Subcutaneous abdominal adipose tissue (tissue), 5 donors: ENCODE results near the gene C11orf58.

Experiments
- H3K27ac ChIP-seq: one replicate; pipeline ENCODE4 v1.7.0; 2013; ENCODE audit warnings: low read depth, mild to moderate bottlenecking, inconsistent platforms, low read length, moderate library complexity
- H3K27me3 ChIP-seq, 5 donors: one replicate each; pipeline ENCODE4 v1.7.0; 2013; ENCODE audit warnings: low read length in 5 of 5, inconsistent platforms in 1 of 5; ENCODE audit not compliant: control insufficient read depth in 5 of 5, insufficient read depth in 4 of 5
- H3K36me3 ChIP-seq, 5 donors: one replicate each; pipeline ENCODE4 v1.7.0; 2013; ENCODE audit warnings: low read length in 5 of 5; ENCODE audit not compliant: control insufficient read depth in 5 of 5, insufficient read depth in 5 of 5
- H3K4me1 ChIP-seq, 5 donors: one replicate each; pipeline ENCODE4 v1.7.0; 2013; ENCODE audit warnings: low read length in 5 of 5, mild to moderate bottlenecking in 3 of 5, moderate library complexity in 1 of 5; ENCODE audit not compliant: control insufficient read depth in 5 of 5, insufficient read depth in 5 of 5
- H3K4me3 ChIP-seq, 5 donors: one replicate each; pipeline ENCODE4 v1.7.0; 2013; ENCODE audit warnings: low read length in 5 of 5, low read depth in 1 of 5
- H3K9ac ChIP-seq, 5 donors: one replicate each; pipeline ENCODE4 v1.7.0; 2013; ENCODE audit warnings: low read length in 5 of 5, mild to moderate bottlenecking in 4 of 5, moderate library complexity in 3 of 5
- H3K9me3 ChIP-seq, 5 donors: one replicate each; pipeline ENCODE4 v1.7.0; 2013; ENCODE audit warnings: low read length in 5 of 5; ENCODE audit not compliant: control insufficient read depth in 5 of 5
- donor health status: healthy.
- donor health status: healthy.
- donor health status: healthy.
- donor health status: healthy.
- donor health status: healthy.

Gene C11orf58

DNA sequence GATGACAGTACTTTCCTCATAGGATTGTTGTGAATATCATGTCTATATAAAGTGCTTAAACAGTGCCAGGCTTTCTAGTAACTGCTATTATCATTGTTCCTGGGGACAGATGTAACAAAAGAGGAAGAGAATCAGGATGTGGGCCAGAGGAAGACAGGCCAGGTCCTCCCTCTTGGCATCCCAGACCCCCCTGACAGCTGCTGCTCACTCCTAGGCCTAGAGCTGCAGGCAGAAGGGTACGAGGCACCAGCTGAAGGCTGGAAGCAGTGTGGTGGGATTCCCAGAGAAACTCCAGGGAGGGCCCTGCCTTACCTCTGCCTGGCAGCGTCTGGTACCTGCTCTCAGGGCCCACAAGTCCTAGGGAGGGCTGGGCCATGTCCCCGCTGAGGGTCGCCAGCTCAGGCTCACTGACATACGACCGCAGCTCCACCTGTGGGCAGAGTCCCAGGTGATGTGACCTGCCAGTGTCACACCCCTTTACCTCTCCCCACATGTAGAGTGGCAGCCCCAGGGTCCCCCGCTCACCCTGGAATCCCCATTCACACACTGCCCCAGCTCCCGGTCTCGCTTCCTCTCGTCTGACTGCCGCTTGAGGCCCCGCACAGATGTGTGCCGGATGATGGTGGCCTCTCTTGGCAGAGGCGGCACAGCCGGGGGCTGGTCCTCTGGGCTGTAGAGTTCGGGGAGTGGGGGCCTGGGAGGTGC is 52.2 kb downstream of the C11orf58 start:
- Histone ChIP-seq H3K4me3 (no peak overlapping the region), H3K36me3 (peaks cover 0 to 6% (median 0%) of the 10 kb centered on the region in 5 donors), H3K27me3 (no peaks in the 10 kb centered on the region), H3K4me1 (peaks cover 16 to 88% (median 78%) of the 10 kb centered on the region in 5 donors), H3K27ac (peak overlapping the region; percentile 79), H3K9ac (peak overlapping the region in 4 of 5 donors; percentile 15 to 62 (median 36)), H3K9me3 (no peaks in the 10 kb centered on the region)

DNA sequence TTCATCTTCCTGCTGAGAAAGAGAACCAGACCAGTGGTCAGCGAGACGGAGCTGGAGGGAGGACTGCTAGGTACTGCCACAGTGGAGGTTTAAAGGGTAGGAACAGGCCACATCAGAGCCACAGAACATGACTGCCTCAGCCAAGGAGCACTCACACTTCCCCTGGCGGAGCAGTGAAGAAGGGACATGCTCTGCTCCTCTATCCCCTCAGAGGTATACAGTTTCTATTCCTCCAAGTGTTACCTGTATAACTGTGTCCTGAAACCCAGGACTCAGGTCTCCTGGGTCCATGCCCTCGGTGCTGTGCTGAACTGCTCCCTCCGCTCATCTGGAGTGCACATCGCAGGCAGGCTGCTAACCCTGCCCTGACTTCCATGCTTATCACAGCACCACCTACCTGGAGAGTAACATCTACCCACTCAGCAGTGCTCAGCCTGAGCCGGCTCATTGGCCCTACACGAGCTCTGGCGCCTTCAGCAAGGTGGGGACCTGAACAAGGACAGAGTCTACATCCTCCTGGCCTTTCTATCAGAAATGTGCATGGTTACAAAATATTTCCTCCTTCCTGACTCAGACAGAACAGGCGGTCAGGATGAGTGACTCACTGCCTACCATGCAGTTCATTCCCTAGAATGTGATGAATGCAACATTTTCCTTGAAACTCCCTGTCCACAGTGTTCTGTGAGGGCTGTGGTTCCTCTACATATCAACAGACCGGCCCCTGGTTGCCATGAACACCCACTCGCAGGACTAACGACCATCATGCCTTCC is 52.9 kb downstream of the C11orf58 start:
- Histone ChIP-seq H3K27ac (peak overlapping the region; percentile 79), H3K9ac (peak overlapping the region in 4 of 5 donors; percentile 15 to 62 (median 36)), H3K4me3 (peak overlapping the region in 1 of 5 donors; percentile 7), H3K36me3 (peaks cover 0 to 6% (median 0%) of the 10 kb centered on the region in 5 donors), H3K27me3 (no peaks in the 10 kb centered on the region), H3K9me3 (no peaks in the 10 kb centered on the region), H3K4me1 (peaks cover 14 to 81% (median 71%) of the 10 kb centered on the region in 5 donors)

DNA sequence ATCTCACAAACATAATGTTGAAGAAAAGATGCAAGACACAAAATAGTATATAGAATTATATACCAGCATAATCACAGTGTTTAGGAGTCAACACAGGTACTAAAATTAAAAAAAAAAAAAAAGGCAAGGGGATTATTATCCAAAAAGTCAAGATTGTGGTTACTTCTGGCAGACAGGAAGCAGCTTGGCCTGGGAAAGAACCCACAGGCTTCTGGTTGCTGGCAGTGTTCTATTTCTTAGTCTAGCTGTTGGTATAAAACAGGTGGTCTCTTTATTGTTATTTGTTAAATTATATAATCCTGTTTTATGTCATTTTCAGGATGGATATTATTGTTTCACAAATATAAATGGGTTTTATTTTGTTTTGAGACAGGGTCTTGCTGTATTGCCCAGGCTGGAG is 54.0 kb downstream of the C11orf58 start:
- Histone ChIP-seq H3K9me3 (no peaks in the 10 kb centered on the region), H3K9ac (peak overlapping the region in 1 of 5 donors; percentile 71), H3K36me3 (peaks cover 0 to 6% (median 0%) of the 10 kb centered on the region in 5 donors), H3K4me3 (no peak overlapping the region), H3K4me1 (peaks cover 14 to 72% (median 60%) of the 10 kb centered on the region in 5 donors), H3K27me3 (no peaks in the 10 kb centered on the region), H3K27ac (peak overlapping the region; percentile 69)

DNA sequence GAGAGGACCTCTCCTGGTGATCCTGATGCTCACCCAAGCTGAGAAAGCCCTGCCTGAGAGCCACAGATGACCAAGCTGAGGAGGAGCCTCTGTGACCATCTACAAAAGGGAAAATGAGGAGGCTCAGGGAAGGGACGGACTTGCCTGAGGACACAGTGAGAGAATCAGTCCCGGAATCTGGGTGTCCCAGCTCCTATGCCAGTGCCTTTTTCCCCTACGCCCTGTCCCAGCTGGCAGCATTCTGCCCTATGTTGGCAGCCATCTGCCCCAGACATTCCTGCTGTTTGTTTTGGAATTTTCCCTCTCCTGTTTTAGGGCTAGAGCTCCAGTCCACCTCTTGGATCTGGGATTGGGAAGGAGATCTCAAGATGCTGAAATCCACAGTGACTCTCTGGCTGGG is 54.6 kb downstream of the C11orf58 start:
- H3K4me1 ChIP-seq = peaks cover 12 to 67% (median 54%) of the 10 kb centered on the region in 5 donors
- peak overlapping the region in 3 of 5 donors; percentile 40 to 71 (median 48) for H3K9ac ChIP-seq
- peak overlapping the region in 1 of 5 donors; percentile 4 for H3K4me3 ChIP-seq
- no peaks in the 10 kb centered on the region for H3K27me3 ChIP-seq
- no peaks in the 10 kb centered on the region for H3K9me3 ChIP-seq
- H3K36me3 ChIP-seq = peaks cover 0 to 6% (median 0%) of the 10 kb centered on the region in 5 donors
- H3K27ac ChIP-seq = peak overlapping the region; percentile 69

DNA sequence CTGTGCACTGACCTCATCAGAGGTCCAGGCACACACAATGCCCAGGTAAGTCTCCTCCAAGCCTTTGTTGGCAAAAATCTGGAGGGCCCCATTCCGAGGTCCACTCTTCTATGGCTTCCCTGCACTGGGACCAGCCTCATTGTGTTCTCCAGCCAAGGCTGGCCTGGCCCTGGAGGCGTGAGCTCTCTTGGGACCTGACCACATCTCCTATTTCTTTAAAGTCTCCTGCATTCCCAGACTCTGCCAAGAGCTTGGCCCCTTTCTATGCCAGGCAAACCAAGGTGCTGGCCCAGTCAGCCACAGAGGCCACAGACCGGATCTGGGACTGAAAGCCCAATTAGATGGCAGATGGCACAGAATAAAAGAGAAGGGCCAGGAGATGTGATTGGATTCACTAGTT is 55.1 kb downstream of the C11orf58 start:
- Histone ChIP-seq H3K9ac (peak overlapping the region in 2 of 5 donors; percentile 29 to 48), H3K36me3 (peaks cover 0 to 6% (median 0%) of the 10 kb centered on the region in 5 donors), H3K27me3 (no peaks in the 10 kb centered on the region), H3K4me1 (peaks cover 9 to 62% (median 49%) of the 10 kb centered on the region in 5 donors), H3K4me3 (peak overlapping the region in 1 of 5 donors; percentile 19), H3K9me3 (no peaks in the 10 kb centered on the region), H3K27ac (peak overlapping the region; percentile 69)

DNA sequence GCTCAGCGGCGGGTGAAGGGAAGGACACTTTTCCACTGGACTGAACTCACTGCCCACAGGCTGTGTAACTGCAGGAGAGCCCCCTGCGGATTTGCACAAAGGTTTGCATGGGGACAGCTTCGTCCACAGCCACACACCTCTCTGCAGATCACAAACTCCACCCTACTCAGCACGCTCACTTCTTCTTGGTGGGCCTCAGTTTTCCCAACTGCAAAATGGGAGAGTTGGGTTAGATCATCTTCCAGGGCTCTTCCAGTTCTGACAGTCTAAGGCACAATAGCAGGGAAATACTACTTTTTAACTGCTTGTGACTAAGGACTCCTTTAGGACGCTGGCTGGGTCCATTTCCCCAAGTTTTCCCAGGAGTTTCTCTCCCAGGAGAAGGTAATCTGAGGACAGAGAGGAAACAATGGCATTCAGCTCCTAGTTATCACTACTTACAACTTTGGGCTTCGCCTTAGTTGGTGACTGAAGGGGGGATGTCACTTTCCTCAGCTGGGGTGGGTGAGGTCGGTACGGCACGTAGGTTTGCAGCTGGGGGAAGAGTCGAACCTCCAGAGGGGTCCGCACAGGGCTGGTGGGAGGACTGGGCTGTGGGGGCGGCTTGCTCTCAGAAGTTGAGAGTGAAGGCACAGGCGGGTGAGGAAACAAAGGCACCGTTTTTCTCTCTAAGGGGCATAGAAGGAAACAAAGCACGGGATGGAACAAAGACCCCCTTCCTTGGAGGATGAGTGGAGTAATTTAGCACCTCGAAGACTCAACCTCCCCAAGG is 55.8 kb downstream of the C11orf58 start:
- no peaks in the 10 kb centered on the region for H3K9me3 ChIP-seq
- H3K27ac ChIP-seq = peak overlapping the region; percentile 69
- H3K27me3 ChIP-seq = no peaks in the 10 kb centered on the region
- H3K36me3 ChIP-seq = peaks cover 0 to 6% (median 0%) of the 10 kb centered on the region in 5 donors
- H3K9ac ChIP-seq = peak overlapping the region in 1 of 5 donors; percentile 21
- H3K4me1 ChIP-seq = peaks cover 9 to 54% (median 43%) of the 10 kb centered on the region in 5 donors
- no peak overlapping the region for H3K4me3 ChIP-seq

DNA sequence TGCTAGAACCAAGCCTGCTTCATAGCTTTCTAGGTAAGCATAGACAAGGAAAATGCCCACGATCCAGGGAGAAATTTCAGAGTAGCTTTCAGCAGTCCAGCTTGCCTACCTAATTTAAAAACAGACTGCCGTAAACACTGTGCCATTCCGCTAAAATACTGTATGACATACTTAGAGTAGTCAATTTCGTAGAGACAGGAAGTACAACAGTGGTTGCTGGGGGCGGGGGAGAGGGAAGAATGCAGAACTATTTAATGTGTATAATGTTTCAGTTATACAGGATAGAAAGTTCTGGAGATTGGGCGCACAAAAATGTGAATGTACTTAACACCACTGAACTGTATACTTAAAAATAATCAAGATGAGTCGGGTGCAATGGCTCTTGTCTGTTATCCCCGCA is 56.7 kb downstream of the C11orf58 start:
- Histone ChIP-seq H3K27me3 (no peaks in the 10 kb centered on the region), H3K4me1 (peaks cover 9 to 46% (median 36%) of the 10 kb centered on the region in 5 donors), H3K9ac (no peak overlapping the region), H3K27ac (no peak overlapping the region), H3K4me3 (no peak overlapping the region), H3K9me3 (no peaks in the 10 kb centered on the region), H3K36me3 (no peaks in the 10 kb centered on the region)

DNA sequence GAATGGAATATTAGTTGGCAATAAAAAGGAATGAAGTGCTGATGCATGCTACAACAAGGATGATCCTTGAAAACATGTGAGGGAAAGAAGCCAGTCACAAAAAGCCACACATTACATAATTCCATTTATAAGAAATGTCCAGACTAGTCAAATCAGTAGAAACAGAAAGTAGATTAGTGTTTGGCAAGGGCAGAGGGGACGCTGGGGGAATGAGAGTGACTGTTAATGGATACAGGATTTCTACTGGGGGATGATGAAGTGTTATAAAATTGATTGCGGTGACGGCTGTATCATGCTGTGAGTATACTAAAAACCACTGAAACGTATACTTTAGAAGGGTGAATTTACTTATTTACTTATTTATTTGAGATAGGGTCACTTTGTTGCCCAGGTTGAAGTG is 57.9 kb downstream of the C11orf58 start:
- H3K9me3 ChIP-seq = no peaks in the 10 kb centered on the region
- H3K4me1 ChIP-seq = peaks cover 7 to 35% (median 30%) of the 10 kb centered on the region in 5 donors
- H3K36me3 ChIP-seq = no peaks in the 10 kb centered on the region
- no peak overlapping the region for H3K9ac ChIP-seq
- no peak overlapping the region for H3K4me3 ChIP-seq
- no peaks in the 10 kb centered on the region for H3K27me3 ChIP-seq
- H3K27ac ChIP-seq = no peak overlapping the region

DNA sequence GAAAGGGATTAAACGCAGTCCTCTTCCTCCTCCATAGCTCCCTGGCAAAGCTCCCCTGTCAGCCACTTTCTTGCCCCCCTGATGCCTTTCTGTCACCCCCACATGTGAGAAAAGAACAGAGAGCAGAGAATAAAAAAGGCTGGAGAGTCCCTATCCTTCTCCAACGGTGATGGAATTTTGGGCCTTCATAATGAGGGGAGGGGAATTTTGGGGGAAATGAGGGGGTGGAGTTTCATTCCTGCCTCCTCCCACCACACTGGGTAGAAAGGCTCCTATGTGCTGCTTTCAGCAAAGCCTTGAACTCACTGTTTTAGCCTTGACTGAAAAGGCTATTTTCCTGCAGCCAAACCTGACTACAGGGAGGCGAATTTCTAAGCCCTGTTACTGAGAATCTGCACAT is 59.3 kb downstream of the C11orf58 start:
- Histone ChIP-seq H3K9me3 (no peaks in the 10 kb centered on the region), H3K36me3 (no peaks in the 10 kb centered on the region), H3K27me3 (no peaks in the 10 kb centered on the region), H3K27ac (no peak overlapping the region), H3K4me3 (no peak overlapping the region), H3K4me1 (peaks cover 2 to 21% (median 16%) of the 10 kb centered on the region in 5 donors), H3K9ac (no peak overlapping the region)
